ENCODE data around the gene KCNAB1. TPM values are rescaled to one million over a fixed set of nuclear protein-coding genes. Genes with fewer than 3 reads are reported as not detected.

Gene KCNAB1
- total and polyA plus RNA-seq, 2 experiments from 2014 or later: 0.06 to 0.70 TPM

GRCh38 chr3:156460206-156460611, 339.8 kb downstream of the KCNAB1 start:
- TF ChIP-seq, protein P1, sequence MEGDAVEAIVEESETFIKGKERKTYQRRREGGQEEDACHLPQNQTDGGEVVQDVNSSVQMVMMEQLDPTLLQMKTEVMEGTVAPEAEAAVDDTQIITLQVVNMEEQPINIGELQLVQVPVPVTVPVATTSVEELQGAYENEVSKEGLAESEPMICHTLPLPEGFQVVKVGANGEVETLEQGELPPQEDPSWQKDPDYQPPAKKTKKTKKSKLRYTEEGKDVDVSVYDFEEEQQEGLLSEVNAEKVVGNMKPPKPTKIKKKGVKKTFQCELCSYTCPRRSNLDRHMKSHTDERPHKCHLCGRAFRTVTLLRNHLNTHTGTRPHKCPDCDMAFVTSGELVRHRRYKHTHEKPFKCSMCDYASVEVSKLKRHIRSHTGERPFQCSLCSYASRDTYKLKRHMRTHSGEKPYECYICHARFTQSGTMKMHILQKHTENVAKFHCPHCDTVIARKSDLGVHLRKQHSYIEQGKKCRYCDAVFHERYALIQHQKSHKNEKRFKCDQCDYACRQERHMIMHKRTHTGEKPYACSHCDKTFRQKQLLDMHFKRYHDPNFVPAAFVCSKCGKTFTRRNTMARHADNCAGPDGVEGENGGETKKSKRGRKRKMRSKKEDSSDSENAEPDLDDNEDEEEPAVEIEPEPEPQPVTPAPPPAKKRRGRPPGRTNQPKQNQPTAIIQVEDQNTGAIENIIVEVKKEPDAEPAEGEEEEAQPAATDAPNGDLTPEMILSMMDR (IDR thresholded peaks at IDR 0.05; ENCODE audit: low read depth, low read length): no peak
- Histone ChIP-seq H3K4me1 (ENCODE audit: low read depth) (peaks cover 12% of the 10 kb centered on the region), H3K4me3 (no peak overlapping the region), H3K27me3 (no peaks in the 10 kb centered on the region), H3K9me3 (ENCODE audit: low read depth) (no peaks in the 10 kb centered on the region), H3K27ac (no peak overlapping the region), H3K36me3 (no peaks in the 10 kb centered on the region)
- no peak for DNase-seq (ENCODE audit: low read depth in 1 of 2, low spot score in 1 of 2)

- DNase-seq (ENCODE audit: low read depth in 1 of 2, low spot score in 1 of 2): no peak
- Histone ChIP-seq H3K27ac (no peak overlapping the region), H3K36me3 (no peaks in the 10 kb centered on the region), H3K4me1 (ENCODE audit: low read depth) (peaks cover 18% of the 10 kb centered on the region), H3K27me3 (no peaks in the 10 kb centered on the region), H3K9me3 (ENCODE audit: low read depth) (no peaks in the 10 kb centered on the region), H3K4me3 (no peak overlapping the region)
- TF ChIP-seq, protein P1 (IDR thresholded peaks at IDR 0.05; ENCODE audit: low read depth, low read length): no peak
Observed at GRCh38 chr3:156461889-156462288, 341.5 kb downstream of the KCNAB1 start.

GRCh38 chr3:156463123-156463522, 342.7 kb downstream of the KCNAB1 start:
- TF ChIP-seq, protein P1 (IDR thresholded peaks at IDR 0.05; ENCODE audit: low read depth, low read length): no peak
- Histone ChIP-seq H3K27me3 (no peaks in the 10 kb centered on the region), H3K4me3 (no peak overlapping the region), H3K36me3 (no peaks in the 10 kb centered on the region), H3K9me3 (ENCODE audit: low read depth) (no peaks in the 10 kb centered on the region), H3K27ac (no peak overlapping the region), H3K4me1 (ENCODE audit: low read depth) (peaks cover 18% of the 10 kb centered on the region)
- no peak for DNase-seq (ENCODE audit: low read depth in 1 of 2, low spot score in 1 of 2)

DNA sequence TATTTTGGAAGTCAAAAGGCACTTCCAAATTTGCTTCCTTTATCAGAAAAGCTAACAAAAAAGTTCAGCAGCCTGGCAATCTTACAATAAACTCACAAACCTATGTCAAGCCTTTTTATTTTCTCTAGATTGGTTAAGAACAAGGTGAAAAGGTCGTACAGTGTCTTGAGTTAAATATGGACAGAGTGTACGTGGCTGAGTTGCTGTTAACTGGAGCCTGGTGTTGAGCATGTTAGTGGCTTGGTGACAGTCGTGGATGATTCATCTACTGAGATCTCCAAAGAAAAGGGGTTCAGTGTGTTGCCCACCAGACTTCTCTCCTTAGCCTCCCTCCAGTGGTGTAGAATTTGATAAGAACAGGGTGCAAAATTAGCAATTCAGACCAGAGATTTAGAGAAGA, 344.8 kb downstream of the KCNAB1 start:
- peak in 1 of 2 donors; percentile 41 for DNase-seq (ENCODE audit: low read depth in 1 of 2, low spot score in 1 of 2)
- H3K4me3 ChIP-seq: no peak overlapping the region
- peaks cover 18% of the 10 kb centered on the region for H3K4me1 ChIP-seq (ENCODE audit: low read depth)
- TF ChIP-seq, protein P1 (IDR thresholded peaks at IDR 0.05; ENCODE audit: low read depth, low read length): no peak
- peak overlapping the region; percentile 44 for H3K27ac ChIP-seq
- no peaks in the 10 kb centered on the region for H3K27me3 ChIP-seq
- H3K36me3 ChIP-seq: no peaks in the 10 kb centered on the region
- H3K9me3 ChIP-seq (ENCODE audit: low read depth): no peaks in the 10 kb centered on the region

GRCh38 chr3:156469456-156469855, 349.1 kb downstream of the KCNAB1 start:
- Histone ChIP-seq H3K27me3 (no peaks in the 10 kb centered on the region), H3K4me1 (ENCODE audit: low read depth) (peaks cover 13% of the 10 kb centered on the region), H3K36me3 (no peaks in the 10 kb centered on the region), H3K4me3 (no peak overlapping the region), H3K27ac (no peak overlapping the region), H3K9me3 (ENCODE audit: low read depth) (no peaks in the 10 kb centered on the region)
- no peak for DNase-seq (ENCODE audit: low read depth in 1 of 2, low spot score in 1 of 2)
- TF ChIP-seq, protein P1 (IDR thresholded peaks at IDR 0.05; ENCODE audit: low read depth, low read length): no peak

- Histone ChIP-seq H3K4me1 (ENCODE audit: low read depth) (no peaks in the 10 kb centered on the region), H3K27me3 (no peaks in the 10 kb centered on the region), H3K36me3 (no peaks in the 10 kb centered on the region), H3K27ac (no peak overlapping the region), H3K9me3 (ENCODE audit: low read depth) (no peaks in the 10 kb centered on the region), H3K4me3 (no peak overlapping the region)
- peak; percentile 21 to 32 for DNase-seq (ENCODE audit: low read depth in 1 of 2, low spot score in 1 of 2)
- TF ChIP-seq, protein P1 (IDR thresholded peaks at IDR 0.05; ENCODE audit: low read depth, low read length): no peak
Observed at GRCh38 chr3:156471431-156471830, 351.1 kb downstream of the KCNAB1 start.
